RWPE2 (cell line): Measurements from ENCODE around the gene MC2R.

ENCODE experiments used
- ATAC-seq: fragments of 200-7000 bp; cut with Tn5 transposase; 3 replicates; pipeline ENCODE4 v1.9.1; 2021; ENCODE audit warnings: low read depth
- DNase-seq: peaks from one replicate; pipeline ENCODE4 v3.0.0-alpha.2; 2020; ENCODE audit warnings: low spot score
- H3K27ac ChIP-seq: fragments of 450-650 bp; 2 replicates; pipeline ENCODE4 v1.5.1; 2017; ENCODE audit warnings: mild to moderate bottlenecking; ENCODE audit not compliant: poor library complexity, severe bottlenecking
- H3K27me3 ChIP-seq: fragments of 250-450 bp; sonication (Bioruptor Pico); 2 replicates; pipeline ENCODE4 v1.5.1; 2021; ENCODE audit warnings: mild to moderate bottlenecking, moderate library complexity; ENCODE audit not compliant: insufficient read depth, poor library complexity, severe bottlenecking
- H3K36me3 ChIP-seq: fragments of 250-450 bp; sonication (Bioruptor Pico); 2 replicates; pipeline ENCODE4 v1.5.1; 2020; ENCODE audit warnings: low read depth, mild to moderate bottlenecking, moderate library complexity
- H3K4me1 ChIP-seq: fragments of 250-450 bp; sonication (Bioruptor Pico); 2 replicates; pipeline ENCODE4 v1.5.1; 2021; ENCODE audit warnings: mild to moderate bottlenecking, moderate library complexity; ENCODE audit not compliant: insufficient read depth, poor library complexity, severe bottlenecking
- H3K4me3 ChIP-seq: fragments of 250-450 bp; sonication (Bioruptor Pico); 2 replicates; pipeline ENCODE4 v1.5.1; 2021; ENCODE audit warnings: mild to moderate bottlenecking, moderate library complexity; ENCODE audit not compliant: severe bottlenecking
- H3K9me3 ChIP-seq: fragments of 250-450 bp; sonication (Bioruptor Pico); 2 replicates; pipeline ENCODE4 v1.5.1; 2021; ENCODE audit warnings: mild to moderate bottlenecking, moderate library complexity; ENCODE audit not compliant: severe bottlenecking
- CTCF ChIP-seq: fragments of 450-650 bp; IDR thresholded peaks from one replicate; pipeline ENCODE4 v1.5.1; 2017; ENCODE audit warnings: mild to moderate bottlenecking, moderate library complexity; ENCODE audit not compliant: poor library complexity, severe bottlenecking

Gene MC2R

GRCh38 chr18:13917401-13917800 is 2.1 kb upstream of the MC2R start:
- Histone ChIP-seq H3K27me3 (peaks cover 6% of the 10 kb centered on the region), H3K27ac (no peak overlapping the region), H3K4me3 (no peak overlapping the region), H3K36me3 (no peaks in the 10 kb centered on the region), H3K9me3 (no peaks in the 10 kb centered on the region), H3K4me1 (no peaks in the 10 kb centered on the region)
- DNase-seq = no peak
- no peak for TF ChIP-seq CTCF
- no peak for ATAC-seq

GRCh38 chr18:13916559-13916958 is 1.2 kb upstream of the MC2R start:
- no peak for DNase-seq
- no peaks in the 10 kb centered on the region for H3K36me3 ChIP-seq
- no peak overlapping the region for H3K4me3 ChIP-seq
- no peak overlapping the region for H3K27ac ChIP-seq
- no peak for ATAC-seq
- H3K27me3 ChIP-seq = peaks cover 4% of the 10 kb centered on the region
- no peak for TF ChIP-seq CTCF
- no peaks in the 10 kb centered on the region for H3K9me3 ChIP-seq
- no peaks in the 10 kb centered on the region for H3K4me1 ChIP-seq

- ATAC-seq = no peak
- no peak for TF ChIP-seq CTCF
These were observed 677 bp upstream of the MC2R start for GRCh38 chr18:13915995-13916431.

GRCh38 chr18:13914756-13915155 is 580 bp downstream of the MC2R start:
- DNase-seq (no peak), ATAC-seq (no peak)
- Histone ChIP-seq H3K27me3 (peaks cover 8% of the 10 kb centered on the region), H3K36me3 (no peaks in the 10 kb centered on the region), H3K4me3 (no peak overlapping the region), H3K27ac (no peak overlapping the region), H3K9me3 (no peaks in the 10 kb centered on the region), H3K4me1 (no peaks in the 10 kb centered on the region)
- no peak for TF ChIP-seq CTCF

More at GRCh38 chr18:13915995-13916431, 677 bp upstream of the MC2R start:
- DNase-seq = no peak
- no peaks in the 10 kb centered on the region for H3K4me1 ChIP-seq
- H3K4me3 ChIP-seq = no peak overlapping the region
- peaks cover 4% of the 10 kb centered on the region for H3K27me3 ChIP-seq
- no peaks in the 10 kb centered on the region for H3K9me3 ChIP-seq
- no peaks in the 10 kb centered on the region for H3K36me3 ChIP-seq
- H3K27ac ChIP-seq = no peak overlapping the region

- DNase-seq (no peak), ATAC-seq (no peak)
- no peak for TF ChIP-seq CTCF
- no peaks in the 10 kb centered on the region for H3K36me3 ChIP-seq
- H3K4me1 ChIP-seq = no peaks in the 10 kb centered on the region
- H3K4me3 ChIP-seq = no peak overlapping the region
- H3K9me3 ChIP-seq = no peaks in the 10 kb centered on the region
- no peak overlapping the region for H3K27ac ChIP-seq
- H3K27me3 ChIP-seq = peaks cover 10% of the 10 kb centered on the region
These were observed 1.2 kb downstream of the MC2R start for GRCh38 chr18:13914170-13914569.
